T-helper 2 cell (primary cell): ENCODE measurements around the gene EXOC8.

ENCODE experiments used
- DNase-seq, 5 experiments: peaks; one replicate each; pipeline versions ENCODE4 v3.0.0 to v3.0.0-alpha.2; 2012 to 2022
- total RNA-seq, 2 donors: gene quantifications; one replicate each; lab custom pipeline; 2026; lab: John Stamatoyannopoulos, UW

The EXOC8 gene
- total RNA-seq: 78.6 to 119 reads per million in 2 donors

GRCh38 chr1:231337472-231338269 is at the start of gene EXOC8:
Gene EXOC8 (minus strand): TSS chr1:231337852. CDS start chr1:231337745, 107 bp downstream.
- peak; percentile 93 to 99 (median 94) for DNase-seq

- no peak for DNase-seq
These were observed 48.8 kb upstream of the EXOC8 start for GRCh38 chr1:231386466-231386865.

- DNase-seq: no peak
These were observed 47.7 kb upstream of the EXOC8 start for GRCh38 chr1:231385416-231385748.

GRCh38 chr1:231384696-231385415 is 47.2 kb upstream of the EXOC8 start:
- no peak for DNase-seq

- no peak for DNase-seq
These were observed 45.7 kb upstream of the EXOC8 start for GRCh38 chr1:231383159-231383860.

GRCh38 chr1:231382426-231382825 is 44.8 kb upstream of the EXOC8 start:
- no peak for DNase-seq

GRCh38 chr1:231381729-231382128 is 44.1 kb upstream of the EXOC8 start:
- no peak for DNase-seq

GRCh38 chr1:231376875-231377549 is 39.4 kb upstream of the EXOC8 start:
- peak in 1 of 5 experiments; percentile 31 for DNase-seq

- DNase-seq: no peak
These were observed 38.4 kb upstream of the EXOC8 start for GRCh38 chr1:231376101-231376500.

GRCh38 chr1:231374394-231374793 is 36.7 kb upstream of the EXOC8 start:
- DNase-seq: no peak

- no peak for DNase-seq
These were observed 34.8 kb upstream of the EXOC8 start for GRCh38 chr1:231372501-231372900.

- DNase-seq: no peak
These were observed 31.6 kb upstream of the EXOC8 start for GRCh38 chr1:231369282-231369681.

- no peak for DNase-seq
These were observed 26.5 kb upstream of the EXOC8 start for GRCh38 chr1:231364192-231364591.

- no peak for DNase-seq
These were observed 26.0 kb upstream of the EXOC8 start for GRCh38 chr1:231363624-231364023.

GRCh38 chr1:231362325-231362724 is 24.7 kb upstream of the EXOC8 start:
- DNase-seq: no peak

- no peak for DNase-seq
These were observed 21.5 kb upstream of the EXOC8 start for GRCh38 chr1:231359113-231359512.

GRCh38 chr1:231357831-231358354 is 20.2 kb upstream of the EXOC8 start:
- DNase-seq: peak in 4 of 5 experiments; percentile 6 to 72 (median 17)

GRCh38 chr1:231357187-231357772 is 19.6 kb upstream of the EXOC8 start:
- no peak for DNase-seq

GRCh38 chr1:231355171-231355570 is 17.5 kb upstream of the EXOC8 start:
- no peak for DNase-seq

GRCh38 chr1:231354330-231355020 is 16.8 kb upstream of the EXOC8 start:
- DNase-seq: no peak

GRCh38 chr1:231353086-231353485 is 15.4 kb upstream of the EXOC8 start:
- no peak for DNase-seq

GRCh38 chr1:231351816-231352215 is 14.2 kb upstream of the EXOC8 start:
- no peak for DNase-seq
